ENCODE measurements around the gene THAP2.

The THAP2 gene

DNA sequence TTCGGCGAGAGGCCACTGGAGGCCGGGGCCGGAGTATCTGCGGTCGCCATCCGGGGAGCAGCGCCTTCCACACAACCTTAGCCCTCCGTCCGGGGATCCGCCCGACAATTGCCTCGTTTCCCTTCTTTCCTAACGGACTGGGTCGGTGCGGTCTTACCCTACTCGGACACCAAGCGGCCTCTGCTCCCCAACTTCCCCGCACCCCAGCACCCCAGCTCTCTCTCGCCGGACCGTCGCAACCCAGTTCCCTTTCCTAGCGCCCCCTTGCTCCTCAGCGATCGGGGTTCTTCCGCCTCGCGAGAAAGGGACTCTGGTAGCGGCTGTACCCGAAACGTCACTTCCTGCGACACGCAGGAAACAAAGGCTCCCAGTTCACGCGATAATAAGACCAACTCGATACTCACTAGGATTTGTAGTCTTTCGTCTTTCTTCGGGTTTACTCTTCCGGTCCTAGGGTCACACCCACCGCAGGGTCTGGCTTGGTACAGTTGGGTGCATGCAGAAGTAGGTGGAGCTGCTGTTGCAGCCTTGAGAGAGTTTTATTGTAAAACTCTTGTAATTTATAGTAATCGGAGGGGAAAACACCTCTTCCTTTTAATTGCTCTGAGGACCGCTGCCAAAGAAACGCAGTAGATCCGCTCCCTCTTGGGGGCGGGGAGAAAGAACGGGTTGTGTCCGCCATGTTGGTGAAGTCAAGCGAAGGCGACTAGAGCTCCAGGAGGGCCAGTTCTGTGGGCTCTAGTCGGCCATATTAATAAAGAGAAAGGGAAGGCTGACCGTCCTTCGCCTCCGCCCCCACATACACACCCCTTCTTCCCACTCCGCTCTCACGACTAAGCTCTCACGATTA is at the start of gene THAP2, which contains the start of gene ZFC3H1:
THAP2 (plus strand) TSS at position 741 of the 850 bp plus-strand sequence. CDS start 209 bp downstream, outside the sequence.
ZFC3H1 (minus strand) TSS at position 288 of the 850 bp plus-strand sequence; CDS start at position 50, 238 bp downstream.
- peaks cover 44% of the 10 kb centered on the region for H3K4me1 Mint-ChIP-seq (ENCODE audit: low read depth)
- H3K27me3 Mint-ChIP-seq: no peaks in the 10 kb centered on the region
- peaks cover 40% of the 10 kb centered on the region for H3K36me3 Mint-ChIP-seq (ENCODE audit: low read depth)
- no peaks in the 10 kb centered on the region for H3K9me3 Mint-ChIP-seq
- H3K27ac Mint-ChIP-seq: peak within 1 kb of the TSS; percentile 99
- H3K4me3 Mint-ChIP-seq: peak within 1 kb of the TSS; percentile 97

DNA sequence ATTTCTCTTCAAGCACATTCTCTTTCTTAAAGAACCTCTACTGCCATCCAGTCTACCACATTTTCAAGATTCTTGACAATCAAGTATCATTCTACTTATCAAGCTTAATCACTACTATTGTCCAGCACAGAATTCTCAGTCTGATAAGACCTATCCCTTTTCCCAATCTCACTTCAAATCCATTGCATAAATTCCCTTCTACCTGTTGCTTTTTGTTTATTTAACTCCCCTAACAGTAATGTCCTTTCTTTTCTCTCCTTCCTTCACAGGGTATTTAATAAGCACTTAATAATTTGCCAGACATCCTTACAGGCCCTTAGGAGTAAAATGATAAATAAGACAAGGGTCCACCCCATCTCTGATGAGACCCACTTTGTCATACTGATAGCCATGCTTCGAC is 42.2 kb upstream of the THAP2 start:
- Mint-ChIP-seq H3K4me1 (ENCODE audit: low read depth) (peaks cover 9% of the 10 kb centered on the region), H3K27me3 (no peaks in the 10 kb centered on the region), H3K36me3 (ENCODE audit: low read depth) (peaks cover 91% of the 10 kb centered on the region), H3K9me3 (no peaks in the 10 kb centered on the region), H3K4me3 (no peak overlapping the region), H3K27ac (peak overlapping the region; percentile 27)

DNA sequence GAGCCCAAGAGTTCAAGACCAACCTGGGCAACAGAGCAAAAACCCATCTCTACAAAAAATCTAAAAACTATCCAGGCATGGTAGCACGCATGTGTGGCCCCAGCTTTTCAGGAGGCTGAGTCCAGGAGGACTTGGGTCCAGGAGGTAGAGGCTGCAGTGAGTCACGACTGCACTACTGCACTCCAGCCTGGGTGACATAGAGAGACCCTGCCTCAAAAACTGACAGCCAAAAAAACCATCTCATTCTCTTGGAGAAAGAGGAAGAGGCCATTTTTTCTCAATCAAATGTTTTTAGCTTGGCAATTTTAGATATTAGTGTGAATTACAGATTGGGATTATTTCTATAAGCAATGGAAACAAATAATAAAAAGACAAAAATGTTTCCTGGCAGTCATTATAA is 38.6 kb upstream of the THAP2 start:
- peaks cover 82% of the 10 kb centered on the region for H3K36me3 Mint-ChIP-seq (ENCODE audit: low read depth)
- H3K27me3 Mint-ChIP-seq: no peaks in the 10 kb centered on the region
- peak overlapping the region; percentile 19 for H3K27ac Mint-ChIP-seq
- peaks cover 19% of the 10 kb centered on the region for H3K4me1 Mint-ChIP-seq (ENCODE audit: low read depth)
- no peaks in the 10 kb centered on the region for H3K9me3 Mint-ChIP-seq
- no peak overlapping the region for H3K4me3 Mint-ChIP-seq

DNA sequence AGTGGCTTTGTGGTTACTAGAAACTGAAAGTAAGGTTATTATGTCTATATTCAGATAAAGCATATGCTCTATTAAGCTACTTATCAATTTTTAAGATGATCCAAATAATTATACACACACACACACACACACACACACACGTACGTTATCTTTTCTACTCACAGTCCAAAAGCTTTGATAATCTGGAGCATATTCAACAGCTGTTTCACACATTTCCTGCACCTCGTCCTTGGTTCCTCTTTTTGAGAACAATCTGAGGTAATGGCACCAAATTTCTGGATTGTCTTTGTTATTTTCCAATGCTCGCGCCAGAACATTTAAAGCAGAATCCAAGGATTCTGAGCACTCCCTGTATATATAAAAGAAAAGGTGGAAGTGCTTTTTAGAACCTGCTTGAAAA is 38.0 kb upstream of the THAP2 start:
- Mint-ChIP-seq H3K4me3 (no peak overlapping the region), H3K27ac (peak overlapping the region; percentile 21), H3K4me1 (ENCODE audit: low read depth) (peaks cover 19% of the 10 kb centered on the region), H3K9me3 (no peaks in the 10 kb centered on the region), H3K36me3 (ENCODE audit: low read depth) (peaks cover 82% of the 10 kb centered on the region), H3K27me3 (no peaks in the 10 kb centered on the region)

DNA sequence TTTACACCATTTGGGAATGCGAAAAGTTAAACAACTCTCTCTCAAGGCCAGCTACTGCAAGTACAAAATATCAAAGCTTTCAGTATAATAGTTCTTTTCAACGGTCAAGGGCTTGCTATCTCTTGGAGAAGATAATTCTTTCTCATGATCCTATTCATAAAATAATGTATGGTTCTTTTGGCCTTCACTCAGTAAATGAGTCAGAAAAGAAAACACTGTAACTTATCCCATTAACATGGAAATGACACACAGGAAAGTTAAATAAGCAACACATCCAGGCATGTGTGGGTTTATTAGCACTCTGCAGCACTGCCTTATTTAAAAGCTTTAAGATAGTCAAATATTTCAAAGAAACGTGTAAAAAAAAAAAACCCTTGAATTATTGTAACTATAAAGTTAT is 37.3 kb upstream of the THAP2 start:
- Mint-ChIP-seq H3K4me1 (ENCODE audit: low read depth) (peaks cover 19% of the 10 kb centered on the region), H3K27me3 (no peaks in the 10 kb centered on the region), H3K36me3 (ENCODE audit: low read depth) (peaks cover 82% of the 10 kb centered on the region), H3K4me3 (no peak overlapping the region), H3K9me3 (no peaks in the 10 kb centered on the region), H3K27ac (no peak overlapping the region)

DNA sequence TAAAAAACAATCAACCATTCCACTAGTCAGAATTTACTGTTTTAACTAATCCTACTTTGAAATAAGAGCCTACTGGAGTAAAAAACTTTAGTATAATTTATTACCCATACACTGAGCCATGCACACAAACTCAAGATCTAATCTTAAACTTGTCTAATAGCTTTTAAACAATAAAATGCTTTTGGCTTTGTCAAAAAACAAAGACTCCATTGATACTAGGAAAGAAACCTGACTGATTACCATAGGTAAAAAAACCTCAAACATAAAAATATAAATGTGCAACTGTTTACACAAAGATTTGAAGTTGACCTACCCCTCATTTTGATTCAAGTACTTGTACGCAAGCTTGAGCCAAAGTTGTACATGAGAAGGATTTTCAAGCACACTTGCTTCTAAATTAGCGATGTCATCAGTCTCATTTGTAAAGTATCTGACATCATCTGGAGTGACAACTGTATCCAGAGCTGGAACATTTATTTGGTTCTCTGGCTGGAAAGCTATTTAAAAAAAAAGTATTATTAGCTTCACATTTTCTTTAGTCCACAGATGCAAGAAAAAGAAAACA is 36.6 kb upstream of the THAP2 start:
- H3K4me3 Mint-ChIP-seq: no peak overlapping the region
- no peak overlapping the region for H3K27ac Mint-ChIP-seq
- no peaks in the 10 kb centered on the region for H3K9me3 Mint-ChIP-seq
- H3K27me3 Mint-ChIP-seq: no peaks in the 10 kb centered on the region
- H3K4me1 Mint-ChIP-seq (ENCODE audit: low read depth): peaks cover 19% of the 10 kb centered on the region
- peaks cover 82% of the 10 kb centered on the region for H3K36me3 Mint-ChIP-seq (ENCODE audit: low read depth)

DNA sequence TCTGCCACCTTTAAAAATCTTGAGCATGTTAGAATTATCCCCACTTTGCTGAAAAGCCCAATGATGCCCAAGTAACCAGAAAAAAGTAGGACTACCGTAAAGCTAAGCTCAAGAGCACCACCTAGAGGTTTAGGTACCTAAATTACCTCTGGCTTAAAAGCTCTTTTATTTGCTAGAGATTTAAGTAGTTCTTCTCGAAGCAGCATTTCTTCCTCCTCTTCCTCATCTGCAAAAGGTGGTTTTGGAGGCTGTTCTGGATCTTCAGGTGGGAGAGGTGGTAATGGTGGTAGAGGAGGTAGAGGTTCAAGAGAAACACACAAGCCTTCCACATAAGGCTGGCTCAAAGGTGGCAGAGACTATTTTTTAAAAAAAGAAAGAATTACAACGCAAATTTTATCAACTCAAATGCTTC is 27.4 kb upstream of the THAP2 start:
- H3K36me3 Mint-ChIP-seq (ENCODE audit: low read depth): peaks cover 84% of the 10 kb centered on the region
- no peaks in the 10 kb centered on the region for H3K27me3 Mint-ChIP-seq
- no peaks in the 10 kb centered on the region for H3K9me3 Mint-ChIP-seq
- H3K4me1 Mint-ChIP-seq (ENCODE audit: low read depth): peaks cover 10% of the 10 kb centered on the region
- no peak overlapping the region for H3K27ac Mint-ChIP-seq
- no peak overlapping the region for H3K4me3 Mint-ChIP-seq

DNA sequence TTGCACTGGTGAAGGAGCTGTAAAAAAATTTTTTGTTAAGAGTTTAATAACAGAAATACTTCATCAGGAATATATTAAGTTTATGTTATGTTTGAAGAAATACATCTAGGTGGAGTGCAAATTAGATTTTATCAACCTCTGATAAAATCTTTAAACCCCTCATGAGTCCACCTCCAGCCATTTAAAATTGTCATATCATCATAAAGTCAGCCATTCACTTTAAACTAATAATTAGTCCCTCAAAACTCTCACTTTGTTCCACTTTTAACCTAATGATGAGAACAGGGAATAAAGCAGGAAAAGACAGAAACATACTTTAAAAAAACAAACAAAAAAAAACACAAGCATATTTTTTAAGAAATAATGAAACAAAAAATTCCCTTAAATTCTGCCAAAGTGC is 25.6 kb upstream of the THAP2 start:
- H3K27me3 Mint-ChIP-seq: no peaks in the 10 kb centered on the region
- peak overlapping the region; percentile 40 for H3K27ac Mint-ChIP-seq
- peaks cover 19% of the 10 kb centered on the region for H3K4me1 Mint-ChIP-seq (ENCODE audit: low read depth)
- H3K4me3 Mint-ChIP-seq: no peak overlapping the region
- H3K36me3 Mint-ChIP-seq (ENCODE audit: low read depth): peaks cover 81% of the 10 kb centered on the region
- no peaks in the 10 kb centered on the region for H3K9me3 Mint-ChIP-seq

DNA sequence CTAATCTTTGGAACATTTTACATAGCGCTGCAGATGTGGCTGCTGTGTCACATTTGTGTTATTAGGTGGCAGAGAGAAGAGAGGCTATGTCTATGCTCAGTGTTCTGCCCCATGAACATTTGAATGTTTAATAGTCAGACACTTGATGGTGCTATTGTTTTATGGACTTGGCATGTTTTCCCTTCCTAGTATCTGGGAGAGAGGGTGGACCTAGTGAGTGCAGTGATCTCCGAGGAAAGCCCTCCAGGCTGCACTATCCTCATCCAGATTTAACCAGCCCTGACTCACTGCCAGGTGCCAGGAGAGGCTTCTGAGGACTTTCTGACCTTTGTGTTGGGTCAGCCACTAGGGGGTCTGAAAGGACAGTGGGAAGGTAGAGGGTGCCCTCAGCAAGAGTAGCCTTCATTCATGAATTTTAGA is 24.8 kb upstream of the THAP2 start:
- Mint-ChIP-seq H3K9me3 (no peaks in the 10 kb centered on the region), H3K36me3 (ENCODE audit: low read depth) (peaks cover 83% of the 10 kb centered on the region), H3K27ac (peak overlapping the region; percentile 52), H3K27me3 (no peaks in the 10 kb centered on the region), H3K4me1 (ENCODE audit: low read depth) (peaks cover 20% of the 10 kb centered on the region), H3K4me3 (no peak overlapping the region)

DNA sequence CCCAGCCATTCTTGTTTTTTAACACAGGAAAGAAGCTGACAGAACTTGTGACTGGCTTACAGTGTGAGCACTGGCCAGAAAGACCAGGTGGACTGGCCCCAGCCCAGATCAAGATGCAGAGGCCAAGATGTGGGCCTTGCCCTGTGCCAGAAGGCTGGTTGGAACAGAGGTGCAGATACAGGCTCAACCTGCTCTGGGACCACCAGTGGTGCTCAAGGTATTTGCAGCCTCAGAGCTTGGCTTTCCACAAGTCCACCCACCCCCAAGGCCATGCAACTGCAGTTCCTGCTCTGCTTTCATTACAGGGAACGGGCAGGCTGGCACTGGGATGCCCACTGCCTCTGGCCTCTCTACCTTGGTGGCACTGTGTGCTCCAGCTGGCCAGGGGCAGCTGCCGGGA is 23.8 kb upstream of the THAP2 start:
- H3K9me3 Mint-ChIP-seq: no peaks in the 10 kb centered on the region
- H3K27ac Mint-ChIP-seq: no peak overlapping the region
- H3K27me3 Mint-ChIP-seq: no peaks in the 10 kb centered on the region
- peaks cover 23% of the 10 kb centered on the region for H3K4me1 Mint-ChIP-seq (ENCODE audit: low read depth)
- H3K4me3 Mint-ChIP-seq: no peak overlapping the region
- peaks cover 81% of the 10 kb centered on the region for H3K36me3 Mint-ChIP-seq (ENCODE audit: low read depth)

DNA sequence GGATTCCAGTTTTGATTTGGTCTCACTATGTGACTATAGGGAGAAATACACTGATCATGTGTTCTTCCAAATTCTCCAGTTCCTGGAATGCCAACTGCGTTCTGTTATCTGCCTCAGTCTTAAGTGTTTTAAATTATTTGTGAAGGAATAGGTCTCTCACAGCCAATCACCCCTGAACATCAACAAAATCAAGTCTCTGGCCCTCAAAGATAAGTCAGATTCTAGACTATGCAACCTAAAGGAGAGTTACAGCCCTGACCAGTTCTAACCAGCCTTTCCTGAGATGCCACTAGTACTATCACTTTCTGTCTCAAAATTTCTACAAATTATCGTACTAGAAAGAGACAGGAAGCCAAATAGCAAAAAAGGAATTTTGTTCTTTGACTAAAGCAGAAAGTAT is 22.7 kb upstream of the THAP2 start:
- Mint-ChIP-seq H3K27me3 (no peaks in the 10 kb centered on the region), H3K4me1 (ENCODE audit: low read depth) (peaks cover 26% of the 10 kb centered on the region), H3K36me3 (ENCODE audit: low read depth) (peaks cover 79% of the 10 kb centered on the region), H3K9me3 (no peaks in the 10 kb centered on the region), H3K4me3 (no peak overlapping the region), H3K27ac (peak overlapping the region; percentile 68)

DNA sequence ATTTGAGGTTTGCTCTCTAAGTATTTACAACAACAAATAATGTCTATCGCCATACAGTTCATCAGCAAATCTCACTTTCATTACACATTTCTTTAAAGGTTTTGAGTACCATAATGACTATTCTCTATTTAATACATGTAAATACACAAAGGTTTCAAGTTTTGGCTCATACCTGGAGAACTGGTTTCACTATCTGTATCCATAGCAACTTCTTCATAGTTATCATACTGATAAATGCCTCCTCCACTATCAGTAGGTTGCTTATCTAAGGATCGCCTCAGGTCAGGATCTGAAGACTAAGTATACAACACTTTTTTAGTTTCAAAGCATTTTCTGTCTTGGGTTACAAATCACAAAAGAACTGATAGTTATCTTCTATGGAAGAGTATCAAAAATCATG is 21.8 kb upstream of the THAP2 start:
- Mint-ChIP-seq H3K36me3 (ENCODE audit: low read depth) (peaks cover 80% of the 10 kb centered on the region), H3K4me1 (ENCODE audit: low read depth) (peaks cover 24% of the 10 kb centered on the region), H3K27me3 (no peaks in the 10 kb centered on the region), H3K27ac (no peak overlapping the region), H3K9me3 (no peaks in the 10 kb centered on the region), H3K4me3 (no peak overlapping the region)

DNA sequence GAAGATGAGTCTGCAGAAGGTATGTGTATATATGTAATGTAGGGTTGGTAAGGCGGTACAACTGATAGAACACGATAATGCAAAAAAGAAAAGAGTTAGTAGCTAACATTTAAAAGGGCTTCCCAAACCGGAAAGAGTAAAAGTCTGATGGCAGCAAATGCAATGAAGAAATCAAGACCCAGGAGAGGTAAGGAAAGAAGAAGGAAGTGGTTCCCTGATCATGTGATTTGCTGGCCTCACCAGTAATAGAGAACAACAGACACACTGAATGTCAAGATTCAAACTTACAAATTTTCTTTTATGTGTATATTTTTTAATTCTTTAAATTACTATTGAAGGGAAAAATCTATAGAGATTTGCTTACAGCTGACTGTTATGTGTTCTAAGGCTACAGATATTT is 18.8 kb upstream of the THAP2 start:
- Mint-ChIP-seq H3K9me3 (no peaks in the 10 kb centered on the region), H3K4me3 (peak overlapping the region; percentile 27), H3K4me1 (ENCODE audit: low read depth) (peaks cover 36% of the 10 kb centered on the region), H3K27ac (no peak overlapping the region), H3K27me3 (no peaks in the 10 kb centered on the region), H3K36me3 (ENCODE audit: low read depth) (peaks cover 61% of the 10 kb centered on the region)

DNA sequence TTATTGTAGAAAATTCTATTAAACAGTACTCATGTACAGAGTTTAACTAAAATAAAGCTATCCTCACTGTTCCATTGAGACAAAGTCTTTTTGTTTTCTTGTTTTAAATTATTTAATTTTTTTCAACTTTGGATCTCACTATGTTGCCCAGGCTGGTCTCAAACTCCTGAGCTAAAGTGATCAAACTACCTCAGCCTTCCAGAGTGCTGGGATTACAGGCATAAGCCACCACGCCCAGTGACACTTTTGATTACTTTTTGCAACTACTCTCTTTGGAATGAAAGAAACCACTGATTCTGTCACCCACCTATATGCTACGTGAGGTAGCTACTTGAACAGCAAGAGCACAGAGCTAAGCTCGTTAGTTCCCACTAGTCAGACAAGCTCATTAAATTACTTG is 17.6 kb upstream of the THAP2 start:
- H3K36me3 Mint-ChIP-seq (ENCODE audit: low read depth): peaks cover 60% of the 10 kb centered on the region
- peak overlapping the region; percentile 26 for H3K27ac Mint-ChIP-seq

DNA sequence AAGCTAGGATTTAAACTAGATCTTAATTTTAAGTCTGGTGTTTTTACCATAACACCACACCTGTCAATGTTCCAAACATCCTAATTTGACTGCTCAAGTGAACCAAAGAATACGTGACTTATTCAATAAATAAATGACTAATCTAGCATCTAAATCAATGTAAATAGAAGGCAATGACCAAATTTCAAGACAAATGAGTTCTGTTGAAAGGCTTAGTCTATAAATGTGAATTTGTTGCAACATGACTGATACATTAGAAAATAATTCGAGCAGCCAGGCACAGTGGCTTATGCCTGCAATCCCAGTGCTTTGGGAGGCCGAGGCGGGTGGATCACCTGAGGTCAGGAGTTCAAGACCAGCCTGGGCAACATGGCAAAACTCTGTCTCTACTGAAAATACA is 15.6 kb upstream of the THAP2 start:
- Mint-ChIP-seq H3K4me1 (ENCODE audit: low read depth) (peaks cover 22% of the 10 kb centered on the region), H3K4me3 (no peak overlapping the region), H3K27me3 (no peaks in the 10 kb centered on the region), H3K36me3 (ENCODE audit: low read depth) (peaks cover 44% of the 10 kb centered on the region), H3K27ac (no peak overlapping the region), H3K9me3 (no peaks in the 10 kb centered on the region)

More for the DNA sequence above, 17.6 kb upstream of the THAP2 start:
- peaks cover 34% of the 10 kb centered on the region for H3K4me1 Mint-ChIP-seq (ENCODE audit: low read depth)
- no peak overlapping the region for H3K4me3 Mint-ChIP-seq
- no peaks in the 10 kb centered on the region for H3K27me3 Mint-ChIP-seq
- H3K9me3 Mint-ChIP-seq: no peaks in the 10 kb centered on the region
